Muscle of arm (tissue), 12 donors: ENCODE results near the gene ERI3. TPM values are rescaled to one million over a fixed set of nuclear protein-coding genes. Genes with fewer than 3 reads are reported as not detected.

Experiments
- DNase-seq: peaks from one replicate; pipeline ENCODE4 v3.0.0-alpha.2; 2013
- polyA plus RNA-seq, 12 donors: library from polyadenylated mRNA; unstranded; fragments of 120-200 nt; gene quantifications; one replicate each; pipeline ENCODE4 v1.2.1, GENCODE V29; 2013; ENCODE audit not compliant: insufficient read length in 12 of 12

The ERI3 gene
- polyA plus RNA-seq, 12 donors, result 36.6 to 76.7 (median 44.9) TPM; not detected in 1

DNA sequence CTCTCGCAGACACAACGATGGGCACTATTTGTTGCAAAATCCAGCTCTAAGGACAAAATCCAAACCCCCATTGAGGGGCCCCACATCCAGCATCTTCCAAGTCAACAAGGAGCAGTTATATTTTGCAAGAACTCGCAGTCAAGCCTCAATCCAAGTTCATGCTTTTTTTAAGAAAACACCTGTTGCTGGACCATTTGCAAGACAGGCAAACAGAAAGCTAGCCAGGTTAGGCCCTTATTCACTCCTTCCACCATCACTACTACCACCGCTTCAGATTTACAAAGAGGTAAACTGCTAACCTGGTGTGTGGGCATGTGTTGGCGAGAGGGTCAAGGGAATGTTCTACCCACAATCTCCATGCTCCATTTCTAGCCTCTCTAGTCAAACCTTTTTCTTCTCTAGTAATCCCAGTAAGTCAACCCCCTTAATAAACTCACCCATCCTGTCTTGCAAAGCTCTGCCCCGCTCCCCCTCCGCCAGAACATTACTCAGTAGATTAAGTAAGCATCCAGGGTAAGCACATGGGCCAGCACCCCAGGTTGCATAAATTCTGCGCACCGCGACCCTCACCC, 703 bp downstream of the ERI3 start:
- peak; percentile 7 for DNase-seq

DNA sequence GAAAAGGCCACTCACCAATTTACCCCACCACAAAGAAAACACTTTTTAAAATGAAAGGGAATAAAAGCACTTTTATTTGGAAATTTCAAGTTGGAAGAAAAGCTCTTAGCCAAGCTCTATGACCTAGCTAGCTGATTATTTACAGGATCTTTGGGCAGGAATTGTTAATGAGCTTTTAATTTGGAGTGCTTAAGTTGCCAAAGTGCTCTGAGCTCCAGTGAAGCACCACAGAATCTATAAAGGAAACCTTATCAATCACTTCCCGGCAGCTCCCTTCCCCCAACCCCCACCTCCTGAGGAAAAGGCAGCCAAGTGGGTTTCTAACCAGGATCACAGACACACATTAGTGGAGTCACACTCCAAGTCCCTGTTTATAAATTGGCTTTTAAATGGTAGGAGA, 1.5 kb downstream of the ERI3 start:
- no peak for DNase-seq

DNA sequence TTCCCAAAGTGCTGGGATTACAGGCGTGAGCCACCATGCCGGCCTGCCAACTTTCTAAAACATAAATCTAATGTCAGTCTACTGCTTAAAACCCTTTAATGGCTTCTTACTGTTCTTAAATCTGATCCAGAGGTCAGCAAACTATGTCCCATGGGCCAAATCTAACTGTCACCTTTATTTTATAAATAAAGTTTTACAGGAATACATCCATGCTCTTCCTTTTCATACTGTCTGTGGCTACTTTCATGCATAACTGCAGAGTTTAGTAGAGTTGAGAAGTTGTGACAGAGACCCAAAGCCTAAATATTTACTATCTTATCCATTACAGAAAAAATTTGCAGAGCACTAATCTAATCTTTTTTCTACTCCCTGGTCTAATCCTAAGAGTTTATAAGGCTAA, 3.8 kb downstream of the ERI3 start:
- no peak for DNase-seq

DNA sequence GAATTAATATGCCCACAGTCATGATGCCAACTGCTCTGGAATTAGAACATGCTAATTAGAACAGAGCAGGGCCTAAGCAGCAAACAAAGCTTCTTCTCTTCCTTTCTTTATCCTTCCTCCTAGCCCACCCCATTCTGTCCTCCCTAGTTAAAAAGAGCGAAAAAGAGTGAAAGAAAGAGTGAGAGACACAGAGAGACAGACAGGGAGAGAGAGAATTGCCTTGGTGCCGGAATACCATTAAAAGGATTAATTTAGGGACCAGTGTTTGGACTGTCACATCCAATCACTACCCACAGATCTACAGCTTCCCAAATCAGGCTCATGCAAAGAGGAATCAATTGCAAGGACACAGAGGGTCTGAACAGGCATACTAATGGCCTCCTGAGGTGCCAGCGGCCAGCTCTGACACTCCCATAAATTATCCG, 7.0 kb downstream of the ERI3 start:
- DNase-seq, result no peak

DNA sequence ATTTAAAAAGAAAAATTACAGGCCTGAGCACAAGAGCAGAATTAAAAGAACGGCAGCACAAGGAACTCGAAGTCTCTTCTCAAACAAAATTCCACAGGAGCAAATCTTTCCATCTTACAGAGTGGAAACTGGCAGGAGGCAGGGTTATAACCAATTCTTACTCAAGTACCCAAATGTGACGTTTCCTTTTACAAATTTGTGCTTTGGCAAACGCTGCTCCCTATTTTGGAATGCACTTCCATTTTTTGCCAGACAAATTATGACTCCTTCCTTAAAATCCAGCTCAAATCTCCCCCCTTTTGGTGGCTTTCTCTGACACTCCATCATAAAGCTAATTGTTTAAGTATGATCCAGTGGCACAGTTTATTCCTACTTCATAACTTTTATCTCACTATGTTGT, 7.8 kb downstream of the ERI3 start:
- peak; percentile 43 for DNase-seq

DNA sequence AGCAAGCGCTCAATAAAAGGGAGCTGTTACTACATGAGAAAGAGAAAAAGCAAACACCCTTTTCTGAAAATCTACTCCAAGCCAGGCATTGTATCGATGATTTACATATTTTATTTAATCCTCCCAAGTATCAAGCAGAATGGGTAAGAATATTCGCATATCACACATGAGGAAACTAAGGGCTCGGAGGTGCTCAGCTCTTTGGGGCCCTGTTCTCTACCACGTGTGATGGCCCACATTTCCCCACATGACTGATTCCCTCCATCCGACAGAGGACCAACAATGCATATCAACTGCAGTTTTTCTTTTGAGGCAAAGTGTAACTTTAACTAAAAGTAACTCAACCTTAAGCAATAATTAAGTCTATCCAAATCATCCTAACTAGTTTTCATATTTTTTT, 8.2 kb downstream of the ERI3 start:
- DNase-seq, result no peak

DNA sequence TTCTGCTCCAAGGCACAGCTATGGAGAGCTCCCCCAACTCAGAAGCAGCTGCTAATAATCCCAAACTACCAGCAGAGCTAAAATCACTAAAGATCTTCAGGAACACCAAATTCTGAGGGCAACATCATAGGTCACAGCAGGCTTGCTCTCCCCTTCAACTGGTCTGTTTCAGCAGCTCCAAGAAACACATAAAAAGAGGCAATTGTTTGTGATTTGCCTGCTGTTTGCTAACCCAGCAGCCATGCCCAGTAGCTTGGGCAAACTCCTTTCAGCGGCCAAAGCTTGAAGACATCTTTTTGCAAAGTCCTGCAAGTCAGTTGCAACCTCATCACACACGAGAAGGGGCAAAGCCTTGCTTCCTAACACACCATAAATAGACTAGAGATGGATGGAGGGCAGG, 8.9 kb downstream of the ERI3 start:
- DNase-seq, result no peak

DNA sequence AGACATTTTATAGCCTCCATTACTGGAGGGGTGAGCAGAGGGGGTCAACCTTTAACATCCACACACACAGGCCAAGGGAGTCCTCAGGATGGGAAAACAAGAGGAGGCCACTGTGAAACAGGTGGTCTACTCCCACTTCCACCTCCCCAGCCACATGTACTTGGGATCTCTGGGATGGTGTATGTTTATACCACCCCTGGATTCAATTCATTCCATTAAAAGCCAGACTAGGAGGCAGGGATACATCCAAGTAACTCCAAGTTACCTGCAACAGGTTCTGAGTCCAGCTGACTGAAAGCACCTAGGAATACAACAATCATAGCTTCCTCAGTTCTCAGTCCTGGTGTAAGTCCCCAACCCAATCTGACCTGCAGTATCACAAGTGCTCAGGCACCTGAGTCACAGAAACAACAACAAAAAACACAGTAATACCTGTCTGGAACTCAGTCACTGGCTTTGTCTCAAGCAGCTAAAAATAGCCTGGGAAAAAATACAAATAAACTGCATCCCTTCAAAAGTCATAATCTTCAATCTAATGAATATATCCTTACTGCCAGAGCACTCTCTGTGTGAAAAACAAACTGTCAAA, 9.8 kb downstream of the ERI3 start:
- no peak for DNase-seq

DNA sequence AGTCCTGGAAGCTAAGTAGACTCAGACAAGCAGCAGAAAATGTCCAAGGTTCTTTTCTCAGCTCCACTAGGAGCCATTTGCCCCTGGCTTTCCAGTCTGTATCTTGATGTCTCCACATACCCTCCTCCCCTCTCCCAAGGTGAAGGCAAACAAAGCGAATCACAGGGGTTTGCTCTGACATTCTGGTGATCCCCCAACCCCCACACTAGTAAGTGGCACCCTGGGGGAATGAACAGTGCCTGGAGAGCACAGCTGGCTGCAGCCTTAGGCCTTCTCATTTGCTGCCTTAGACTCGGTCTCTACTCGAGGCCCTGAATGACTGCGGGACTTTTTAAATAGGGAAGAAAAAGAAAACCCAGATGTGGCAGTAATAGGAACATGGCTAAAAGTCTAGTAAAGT, 15.3 kb downstream of the ERI3 start:
- DNase-seq, result no peak

DNA sequence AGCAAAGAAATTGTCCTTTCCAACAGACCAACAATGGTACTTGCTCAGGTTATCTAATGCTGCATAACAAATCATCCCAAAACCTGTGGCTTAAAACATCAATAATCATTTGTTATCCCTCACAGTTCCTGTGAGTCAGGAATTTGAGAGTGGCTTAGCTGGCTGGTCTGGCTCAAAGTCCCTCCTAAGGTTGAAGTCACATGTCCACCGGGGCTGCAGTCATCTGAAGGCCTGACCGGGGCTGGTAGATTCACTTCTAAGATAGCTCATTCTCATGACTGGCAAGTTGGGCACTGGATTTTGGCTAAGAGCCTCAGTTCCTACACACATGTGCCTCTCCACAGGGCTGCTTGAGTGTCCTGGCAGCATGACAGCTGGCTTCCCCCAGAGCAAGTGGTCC, 16.9 kb downstream of the ERI3 start:
- no peak for DNase-seq

DNA sequence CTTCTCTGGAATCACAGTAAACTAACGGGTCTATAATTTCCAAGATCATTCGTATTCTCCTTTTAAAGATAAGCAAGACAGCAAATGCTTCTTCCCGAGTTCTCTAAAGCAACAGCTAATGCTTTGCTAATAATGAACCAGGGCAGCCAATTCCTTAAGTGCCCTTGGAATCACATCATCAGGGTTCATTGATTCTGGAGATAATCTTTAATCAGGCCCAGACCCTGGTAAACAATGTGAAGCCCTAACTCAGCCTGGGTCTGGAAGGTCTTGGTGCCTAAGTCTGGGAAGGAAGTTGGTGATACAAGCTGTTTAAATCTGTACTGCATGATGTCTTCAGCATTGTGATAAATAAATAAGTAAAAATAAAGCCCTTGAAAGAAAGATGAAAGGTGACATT, 18.4 kb downstream of the ERI3 start:
- no peak for DNase-seq

DNA sequence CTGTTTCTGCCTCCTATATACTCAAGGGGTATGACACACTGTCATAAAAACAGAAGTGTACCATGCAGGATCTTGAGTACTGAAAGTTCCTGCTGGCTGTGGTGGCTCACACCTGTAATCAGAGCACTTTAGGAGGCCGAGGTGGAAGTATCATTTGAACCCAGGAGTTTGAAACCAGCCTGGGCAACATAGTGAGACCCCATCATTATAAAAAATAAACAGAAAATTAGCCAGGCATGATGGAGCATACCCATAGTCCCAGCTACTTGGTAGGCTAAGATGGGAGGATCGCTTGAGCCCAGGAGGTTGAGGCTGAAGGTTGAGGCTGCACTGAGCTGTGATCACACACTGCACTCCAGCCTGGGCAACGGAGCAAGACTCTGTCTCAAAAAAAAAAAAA, 20.1 kb downstream of the ERI3 start:
- no peak for DNase-seq

DNA sequence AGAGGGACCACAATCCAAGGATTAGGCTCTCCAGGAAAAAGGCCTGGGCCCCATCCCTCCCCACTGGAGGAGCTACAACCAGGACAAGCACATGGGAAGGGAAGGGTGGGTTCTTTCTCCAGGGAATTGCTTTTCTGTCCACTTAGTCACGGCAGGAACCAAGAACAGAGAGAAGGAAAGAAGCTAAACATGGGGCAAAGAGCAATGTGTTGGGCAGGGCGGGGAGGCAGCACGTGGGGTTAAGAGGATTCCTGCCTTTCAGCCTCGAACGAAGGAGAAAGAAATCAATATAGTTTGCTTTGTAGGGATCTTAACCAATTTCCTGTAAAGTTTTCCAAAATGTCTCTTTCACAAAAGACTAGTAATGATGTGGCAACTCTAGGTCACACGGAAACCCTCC, 21.7 kb downstream of the ERI3 start:
- DNase-seq, result no peak

DNA sequence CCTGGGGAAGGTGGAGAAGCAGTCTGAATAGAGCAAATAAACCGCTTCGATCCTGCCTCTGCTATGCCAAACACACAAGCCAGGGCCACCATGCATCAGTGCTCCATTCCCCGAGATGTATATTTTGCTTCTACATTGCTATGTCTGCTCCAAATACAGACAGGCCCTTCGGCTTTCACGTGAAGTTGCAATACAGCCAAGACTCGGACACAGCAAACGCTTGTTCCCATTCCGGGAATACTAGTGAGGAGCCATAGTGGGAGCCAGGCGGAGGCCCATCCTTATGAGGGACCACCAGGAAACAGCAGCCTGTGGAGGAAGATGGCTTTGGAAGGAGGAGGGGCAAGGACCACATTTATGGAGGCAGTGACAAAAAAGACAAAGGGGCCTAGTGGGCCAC, 22.6 kb downstream of the ERI3 start:
- no peak for DNase-seq

DNA sequence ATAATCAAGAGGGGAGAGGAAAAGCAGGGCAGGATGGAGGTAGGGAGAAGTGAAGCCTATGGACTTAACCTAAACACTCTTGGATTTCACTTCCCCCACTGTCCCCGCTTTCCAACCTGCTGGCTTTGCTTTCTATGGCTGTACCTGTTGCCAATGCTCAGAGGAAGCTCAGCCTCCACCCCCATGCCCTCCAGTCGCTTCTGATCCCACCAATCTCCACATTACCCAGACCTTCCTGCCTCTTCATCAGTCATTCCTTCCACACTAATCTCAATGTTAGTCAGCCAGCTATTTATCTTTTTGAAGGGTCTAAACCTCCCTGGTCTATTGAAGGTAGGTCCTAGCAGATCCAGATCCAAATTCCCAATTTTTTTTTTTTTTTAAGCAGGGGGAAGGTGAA, 24.1 kb downstream of the ERI3 start:
- DNase-seq, result no peak

DNA sequence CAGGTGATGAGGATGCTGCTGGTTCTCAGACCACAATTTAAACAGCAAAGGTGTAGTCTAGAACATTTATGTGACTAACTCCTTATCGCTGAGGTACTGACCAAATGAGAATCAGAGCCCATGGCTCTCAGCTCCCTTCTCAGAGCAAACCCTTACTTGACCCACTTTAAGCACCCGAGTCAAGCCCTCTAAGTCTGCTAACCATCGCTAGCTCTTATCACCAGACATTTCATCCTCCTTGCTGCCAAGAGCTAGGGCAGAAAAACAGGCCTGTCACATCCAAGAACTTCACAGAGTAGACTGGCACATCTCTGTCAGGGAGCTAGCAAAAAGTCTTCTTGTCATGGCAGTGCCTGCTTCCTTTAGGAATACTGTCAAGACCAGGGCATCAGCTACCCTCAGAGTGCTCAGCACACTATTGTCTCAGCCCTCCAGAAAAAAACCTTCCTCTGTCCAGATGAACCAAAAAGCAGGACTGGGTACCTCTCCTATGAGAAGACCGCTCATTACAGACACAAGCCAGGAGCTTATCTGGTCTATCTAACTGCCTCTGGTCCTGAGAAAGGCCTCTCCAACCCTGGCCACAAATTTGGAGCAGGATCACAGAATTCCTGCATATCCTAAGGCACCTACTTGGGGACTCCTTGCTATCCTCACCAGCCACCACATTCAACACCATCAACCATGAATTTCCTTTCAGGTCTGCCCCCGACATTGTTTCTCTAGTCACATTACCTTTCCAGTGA, 26.2 kb downstream of the ERI3 start:
- no peak for DNase-seq

DNA sequence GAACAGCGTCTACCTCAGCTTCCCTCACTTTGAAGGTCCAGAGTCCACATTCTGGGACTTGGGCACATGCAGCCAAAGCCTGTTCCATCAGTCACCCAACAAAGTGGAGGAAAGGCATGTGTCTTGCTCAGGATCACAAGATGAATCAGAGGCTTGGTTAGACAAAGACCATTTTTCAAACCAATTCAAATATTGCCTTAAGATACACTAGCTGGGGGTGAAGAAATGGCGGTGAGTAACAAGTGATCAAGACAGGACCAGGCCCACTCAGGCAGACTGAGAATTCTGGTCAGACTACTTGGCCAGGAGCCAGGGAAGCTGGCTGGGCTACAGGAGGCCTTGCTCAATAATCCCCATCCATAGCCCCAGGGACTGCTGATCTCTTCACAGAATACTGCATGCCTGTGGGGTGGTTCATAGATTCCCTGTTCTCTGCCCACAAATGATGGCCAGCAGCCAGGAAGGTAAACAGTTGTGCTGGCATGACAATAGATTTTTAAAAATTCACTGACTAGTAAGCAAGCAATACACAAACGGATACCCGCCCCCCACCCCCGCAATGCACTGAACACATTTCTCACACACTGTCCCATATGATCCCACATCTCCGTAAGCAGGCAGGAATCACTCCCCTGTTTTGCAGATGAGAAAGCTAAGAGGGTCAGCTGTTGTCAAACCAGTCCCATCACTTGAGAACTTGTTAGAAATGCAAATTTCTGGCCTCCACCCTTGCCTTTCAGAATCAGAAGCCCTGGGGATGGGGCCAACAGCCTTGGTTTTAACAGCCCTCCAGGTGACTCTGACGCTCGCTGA, 27.2 kb downstream of the ERI3 start:
- DNase-seq, result peak; percentile 26

DNA sequence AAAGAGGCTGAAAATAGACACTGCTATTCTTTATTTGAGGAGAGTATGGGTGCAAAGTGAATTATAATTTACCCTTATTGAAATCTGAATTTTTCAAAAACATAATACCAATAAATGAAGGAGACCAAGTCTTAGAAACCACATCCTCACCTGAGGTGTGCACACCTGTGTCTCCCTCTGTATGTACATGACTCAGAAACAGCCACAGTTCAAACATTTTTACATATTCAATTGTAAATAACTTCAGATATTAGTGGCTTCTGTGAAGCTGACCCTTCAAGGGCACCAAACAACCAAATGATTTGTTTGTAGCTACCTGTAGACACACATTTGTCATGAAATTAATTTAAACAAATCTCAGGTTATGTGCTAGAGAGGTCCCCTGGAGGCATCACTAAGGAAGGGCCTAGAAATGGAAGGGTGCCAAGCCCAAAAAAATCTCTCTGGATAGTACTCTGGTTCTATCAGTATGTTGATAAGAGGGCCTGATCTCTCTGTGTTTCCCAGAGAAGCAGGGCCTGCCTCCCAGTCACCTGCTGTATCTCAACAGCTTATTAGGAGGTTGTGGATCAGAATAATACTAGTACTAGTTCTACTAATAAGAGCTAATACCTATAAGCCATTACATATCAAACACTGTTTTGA, 28.1 kb downstream of the ERI3 start:
- no peak for DNase-seq

DNA sequence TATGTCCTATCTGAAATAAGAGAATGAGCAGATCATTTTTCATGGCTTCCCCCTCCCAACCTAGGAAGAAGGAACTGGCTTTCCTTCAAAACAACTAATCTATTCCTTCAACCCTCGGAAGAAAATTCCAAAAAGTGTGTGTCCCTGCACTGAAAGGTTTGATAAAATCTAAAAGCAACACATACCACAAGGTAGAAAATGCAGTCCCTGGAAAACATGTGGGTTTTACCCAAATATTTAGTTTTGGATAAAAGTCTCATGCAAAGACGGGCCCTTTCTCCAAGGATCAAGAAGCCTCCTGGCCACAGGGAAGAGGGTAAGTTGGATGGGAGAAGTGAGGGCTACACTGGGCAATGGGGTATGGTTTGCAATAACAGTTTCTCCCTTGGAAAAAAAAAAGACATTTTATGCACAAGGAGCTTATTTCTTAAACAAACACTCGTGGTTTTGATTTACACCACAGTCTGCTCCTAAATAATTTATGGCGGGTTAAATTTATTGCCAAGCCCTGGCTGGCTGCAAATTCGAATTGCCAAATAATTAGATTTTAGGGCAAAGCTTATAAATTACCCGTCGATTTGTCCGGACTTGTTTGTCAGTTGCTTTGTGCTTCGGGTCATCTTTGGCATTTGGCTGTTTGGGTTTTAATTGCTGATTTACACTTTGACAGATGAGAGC, 28.9 kb downstream of the ERI3 start:
- no peak for DNase-seq

DNA sequence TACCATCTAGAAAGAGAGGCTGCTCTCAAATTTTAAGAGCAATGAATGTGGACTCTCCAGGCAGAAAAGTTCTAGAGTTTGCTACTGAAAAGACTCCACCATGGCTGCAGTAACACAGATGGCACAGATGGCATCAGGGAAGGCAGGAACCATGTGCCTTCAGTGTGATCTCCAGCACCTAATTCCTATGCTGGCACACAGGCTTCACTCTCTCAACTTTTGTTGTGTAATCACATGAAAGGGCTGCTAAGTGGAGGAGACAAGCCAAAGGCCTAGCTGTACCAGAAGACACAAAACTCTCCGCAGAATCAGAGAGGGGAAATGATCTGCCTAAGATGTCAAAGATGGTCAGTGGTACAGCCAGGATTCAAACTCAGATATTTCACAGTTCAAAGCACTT, 31.1 kb downstream of the ERI3 start:
- DNase-seq, result no peak

DNA sequence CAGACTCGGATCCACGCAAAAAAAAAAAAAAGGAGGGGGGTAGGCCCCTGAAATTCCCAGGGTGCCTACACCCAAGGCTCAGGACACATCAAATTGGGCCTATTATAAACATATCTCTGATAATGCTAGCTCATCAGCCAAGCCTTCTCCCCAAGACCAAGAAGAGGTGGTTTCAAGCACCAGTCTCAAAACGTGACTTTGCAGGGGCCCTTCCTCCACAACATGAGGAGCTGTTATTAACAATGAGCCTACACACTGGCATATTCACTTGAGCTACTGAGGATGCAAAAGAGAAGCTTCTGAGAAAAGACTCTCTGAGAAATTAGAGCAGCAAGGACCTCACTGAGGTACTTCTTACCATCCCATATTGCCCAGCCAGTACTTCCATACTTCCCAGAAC, 32.7 kb downstream of the ERI3 start:
- no peak for DNase-seq

DNA sequence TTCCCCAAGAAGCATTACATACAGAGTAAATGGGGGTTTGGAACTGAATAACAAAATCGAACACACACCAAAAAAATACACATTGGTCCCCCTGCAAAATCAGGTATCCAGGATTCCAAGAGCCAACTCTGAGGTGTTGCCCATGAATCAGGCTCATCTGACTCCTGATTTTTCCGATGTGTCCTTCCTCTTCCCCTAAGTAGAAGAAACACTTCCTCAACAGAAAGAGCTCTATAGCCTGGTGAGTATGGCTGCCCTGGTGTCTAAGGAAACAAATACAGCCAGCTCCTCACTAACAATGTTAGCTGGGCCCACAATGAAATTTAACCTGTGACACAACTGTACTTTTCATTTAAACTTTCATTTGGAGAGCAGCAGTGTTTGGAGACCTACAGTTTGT, 33.6 kb downstream of the ERI3 start:
- no peak for DNase-seq
